ENCODE data around the gene ITPA.

DNA sequence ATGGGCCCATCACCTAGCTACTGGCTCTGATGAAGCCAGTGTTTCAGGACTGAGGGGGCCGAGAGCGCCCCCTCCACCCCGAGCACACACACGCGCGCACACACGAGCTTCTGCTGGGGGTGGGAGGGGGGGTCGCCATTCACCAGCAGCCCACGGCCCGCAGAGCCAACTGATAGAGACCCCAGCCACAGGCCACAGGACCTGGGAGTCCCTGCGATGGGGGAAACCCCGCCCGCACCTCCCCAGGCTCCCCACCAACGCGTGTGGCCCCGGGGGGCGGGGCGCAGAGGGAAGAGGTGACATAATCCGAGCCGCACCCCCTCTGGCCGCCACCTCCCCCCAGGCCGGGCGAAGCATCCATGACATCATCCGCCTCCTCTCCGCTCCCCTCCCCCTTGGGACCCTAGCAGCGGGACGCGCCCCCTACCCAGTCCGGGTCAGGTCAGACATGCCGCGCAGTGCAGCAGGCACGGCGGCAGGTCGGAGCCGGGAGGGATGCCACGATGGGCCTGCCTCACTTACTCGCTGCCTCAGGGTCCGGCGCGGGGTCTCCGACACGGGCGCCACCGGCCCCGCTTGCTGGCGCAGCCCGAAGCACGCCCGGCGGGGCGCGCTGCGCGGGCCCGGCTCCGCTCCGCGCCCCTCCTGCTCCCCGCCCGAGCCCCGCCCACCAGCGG, 36.2 kb upstream of the ITPA start, which contains the start of gene LZTS3:
- TF ChIP-seq CTCF (IDR thresholded peaks at IDR 0.05) (no peak), POLR2A (IDR thresholded peaks at IDR 0.05) (peak in 1 of 2 donors; percentile 60)
